ENCODE measurements around the gene VEGFD.

DNA sequence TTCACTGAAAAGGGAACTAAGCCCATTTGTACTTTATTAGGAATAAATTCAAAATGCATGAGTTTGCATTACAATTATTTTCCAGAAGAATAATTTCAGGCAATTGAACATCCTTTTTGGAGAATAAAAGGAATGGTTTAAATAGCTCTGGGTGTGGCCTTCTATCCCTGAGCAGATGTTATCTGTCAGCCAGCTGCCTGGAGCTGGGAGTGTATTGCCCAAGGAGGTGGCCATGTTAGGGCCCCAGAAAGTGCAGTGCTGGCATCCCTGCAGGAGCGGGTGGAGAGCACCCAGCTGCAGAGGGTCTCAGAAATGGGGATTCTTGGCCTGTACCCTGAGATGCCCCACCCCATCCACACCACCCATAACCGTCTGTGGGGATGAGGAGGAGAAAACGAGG lies 21.6 kb upstream of the VEGFD start:
- TF ChIP-seq, protein P1, sequence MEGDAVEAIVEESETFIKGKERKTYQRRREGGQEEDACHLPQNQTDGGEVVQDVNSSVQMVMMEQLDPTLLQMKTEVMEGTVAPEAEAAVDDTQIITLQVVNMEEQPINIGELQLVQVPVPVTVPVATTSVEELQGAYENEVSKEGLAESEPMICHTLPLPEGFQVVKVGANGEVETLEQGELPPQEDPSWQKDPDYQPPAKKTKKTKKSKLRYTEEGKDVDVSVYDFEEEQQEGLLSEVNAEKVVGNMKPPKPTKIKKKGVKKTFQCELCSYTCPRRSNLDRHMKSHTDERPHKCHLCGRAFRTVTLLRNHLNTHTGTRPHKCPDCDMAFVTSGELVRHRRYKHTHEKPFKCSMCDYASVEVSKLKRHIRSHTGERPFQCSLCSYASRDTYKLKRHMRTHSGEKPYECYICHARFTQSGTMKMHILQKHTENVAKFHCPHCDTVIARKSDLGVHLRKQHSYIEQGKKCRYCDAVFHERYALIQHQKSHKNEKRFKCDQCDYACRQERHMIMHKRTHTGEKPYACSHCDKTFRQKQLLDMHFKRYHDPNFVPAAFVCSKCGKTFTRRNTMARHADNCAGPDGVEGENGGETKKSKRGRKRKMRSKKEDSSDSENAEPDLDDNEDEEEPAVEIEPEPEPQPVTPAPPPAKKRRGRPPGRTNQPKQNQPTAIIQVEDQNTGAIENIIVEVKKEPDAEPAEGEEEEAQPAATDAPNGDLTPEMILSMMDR (conservative IDR thresholded peaks at IDR 0.05 in 1 of 2, IDR thresholded peaks at IDR 0.05 in 1 of 2; ENCODE audit: low read depth in 1 of 2, low read length in 2 of 2) = no peak
- TF ChIP-seq EZH2 (IDR thresholded peaks at IDR 0.05; ENCODE audit: low read length, missing control alignments) = no peak
